SK-N-SH (cell line): ENCODE results near the gene KCNK5.

ENCODE experiments used
- EP300 ChIP-seq, 2 experiments: IDR thresholded peaks; 2 replicates each; pipeline versions ENCODE4 v1.4.0 to v1.6.1; 2012; ENCODE audit warnings: borderline replicate concordance in 1 of 2, low read depth in 1 of 2, low read length in 1 of 2
- MAX ChIP-seq: IDR thresholded peaks from 2 replicates; pipeline ENCODE4 v1.4.0; 2012; ENCODE audit warnings: low read depth
- MEF2A ChIP-seq: IDR thresholded peaks from 2 replicates; pipeline ENCODE4 v1.4.0; 2012; ENCODE audit warnings: low read depth, borderline replicate concordance
- MXI1 ChIP-seq: IDR thresholded peaks from 2 replicates; pipeline ENCODE4 v1.6.1; 2012; ENCODE audit warnings: mild to moderate bottlenecking, low read depth, low read length, improper control_type of control experiment
- RAD21 ChIP-seq: IDR thresholded peaks from 2 replicates; pipeline ENCODE4 v1.6.1; 2012; ENCODE audit warnings: mild to moderate bottlenecking, low read length
- REST ChIP-seq: IDR thresholded peaks from 2 replicates; pipeline ENCODE4 v1.6.1; 2012; ENCODE audit warnings: mild to moderate bottlenecking, low read depth, low read length, moderate library complexity
- SIN3A ChIP-seq: IDR thresholded peaks from 2 replicates; pipeline ENCODE4 v1.6.1; 2012; ENCODE audit warnings: low read depth, mild to moderate bottlenecking, low read length, moderate library complexity, borderline replicate concordance
- SMC3 ChIP-seq: IDR thresholded peaks from 2 replicates; pipeline ENCODE4 v1.6.1; 2012; ENCODE audit warnings: low read depth, low read length, improper control_type of control experiment
- TCF12 ChIP-seq: IDR thresholded peaks from 2 replicates; pipeline ENCODE4 v1.4.0; 2012
- TEAD4 ChIP-seq: IDR thresholded peaks from 2 replicates; pipeline ENCODE4 v1.4.0; 2012; ENCODE audit warnings: mild to moderate bottlenecking, borderline replicate concordance; ENCODE audit not compliant: insufficient read depth
- TF ChIP-seq, protein P1 (sequence below): fragments of 200-600 bp; sonication (generic); IDR thresholded peaks from 2 replicates; pipeline ENCODE4 v1.6.1; 2017; ENCODE audit warnings: antibody characterized with exemption, mild to moderate bottlenecking, moderate library complexity
- TF ChIP-seq, protein P2 (sequence below): IDR thresholded peaks from 2 replicates; pipeline ENCODE4 v1.4.0; 2012; ENCODE audit warnings: low read depth, borderline replicate concordance

GRCh38 chr6:39254999-39255535, 25.8 kb upstream of the KCNK5 start:
- TF ChIP-seq, protein P1, sequence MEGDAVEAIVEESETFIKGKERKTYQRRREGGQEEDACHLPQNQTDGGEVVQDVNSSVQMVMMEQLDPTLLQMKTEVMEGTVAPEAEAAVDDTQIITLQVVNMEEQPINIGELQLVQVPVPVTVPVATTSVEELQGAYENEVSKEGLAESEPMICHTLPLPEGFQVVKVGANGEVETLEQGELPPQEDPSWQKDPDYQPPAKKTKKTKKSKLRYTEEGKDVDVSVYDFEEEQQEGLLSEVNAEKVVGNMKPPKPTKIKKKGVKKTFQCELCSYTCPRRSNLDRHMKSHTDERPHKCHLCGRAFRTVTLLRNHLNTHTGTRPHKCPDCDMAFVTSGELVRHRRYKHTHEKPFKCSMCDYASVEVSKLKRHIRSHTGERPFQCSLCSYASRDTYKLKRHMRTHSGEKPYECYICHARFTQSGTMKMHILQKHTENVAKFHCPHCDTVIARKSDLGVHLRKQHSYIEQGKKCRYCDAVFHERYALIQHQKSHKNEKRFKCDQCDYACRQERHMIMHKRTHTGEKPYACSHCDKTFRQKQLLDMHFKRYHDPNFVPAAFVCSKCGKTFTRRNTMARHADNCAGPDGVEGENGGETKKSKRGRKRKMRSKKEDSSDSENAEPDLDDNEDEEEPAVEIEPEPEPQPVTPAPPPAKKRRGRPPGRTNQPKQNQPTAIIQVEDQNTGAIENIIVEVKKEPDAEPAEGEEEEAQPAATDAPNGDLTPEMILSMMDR, result no peak
- no peak for TF ChIP-seq REST
- no peak for TF ChIP-seq MXI1
- TF ChIP-seq MEF2A, result no peak
- TF ChIP-seq TCF12, result no peak
- no peak for TF ChIP-seq TEAD4
- TF ChIP-seq MAX, result no peak
- TF ChIP-seq SIN3A, result no peak
- TF ChIP-seq, protein P2, sequence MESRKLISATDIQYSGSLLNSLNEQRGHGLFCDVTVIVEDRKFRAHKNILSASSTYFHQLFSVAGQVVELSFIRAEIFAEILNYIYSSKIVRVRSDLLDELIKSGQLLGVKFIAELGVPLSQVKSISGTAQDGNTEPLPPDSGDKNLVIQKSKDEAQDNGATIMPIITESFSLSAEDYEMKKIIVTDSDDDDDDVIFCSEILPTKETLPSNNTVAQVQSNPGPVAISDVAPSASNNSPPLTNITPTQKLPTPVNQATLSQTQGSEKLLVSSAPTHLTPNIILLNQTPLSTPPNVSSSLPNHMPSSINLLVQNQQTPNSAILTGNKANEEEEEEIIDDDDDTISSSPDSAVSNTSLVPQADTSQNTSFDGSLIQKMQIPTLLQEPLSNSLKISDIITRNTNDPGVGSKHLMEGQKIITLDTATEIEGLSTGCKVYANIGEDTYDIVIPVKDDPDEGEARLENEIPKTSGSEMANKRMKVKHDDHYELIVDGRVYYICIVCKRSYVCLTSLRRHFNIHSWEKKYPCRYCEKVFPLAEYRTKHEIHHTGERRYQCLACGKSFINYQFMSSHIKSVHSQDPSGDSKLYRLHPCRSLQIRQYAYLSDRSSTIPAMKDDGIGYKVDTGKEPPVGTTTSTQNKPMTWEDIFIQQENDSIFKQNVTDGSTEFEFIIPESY, result no peak
- TF ChIP-seq RAD21, result no peak
- TF ChIP-seq SMC3, result no peak
- TF ChIP-seq EP300 (IDR thresholded peaks at IDR 0.05; ENCODE audit: borderline replicate concordance in 1 of 2, low read depth in 1 of 2, low read length in 1 of 2), result no peak
